Erythroblast (primary cell): Measurements from ENCODE around the gene CACNA1I.
"Not testable (repeated sequence)": the region's sequence is repeated elsewhere in the genome, so short reads cannot be mapped to it uniquely, and the experiment has no call there.

ENCODE experiments used
- GATA1 ChIP-seq: IDR thresholded peaks from 2 replicates; pipeline ENCODE4 v1.6.1; 2011; ENCODE audit warnings: low read depth, mild to moderate bottlenecking, control low read depth, low read length, moderate library complexity
- POLR2A ChIP-seq: IDR thresholded peaks from 2 replicates; pipeline ENCODE4 v1.6.1; 2011; ENCODE audit warnings: mild to moderate bottlenecking, low read length

- TF ChIP-seq POLR2A, GATA1: not testable (repeated sequence)
Observed at GRCh38 chr22:39734046-39734445, 163.5 kb downstream of the CACNA1I start.
